HG02588 (cell line): ENCODE measurements around the gene ASPRV1.

Experiments
- ATAC-seq: cut with Tn5 transposase; IDR thresholded peaks from one replicate; pipeline ENCODE4 v1.9.1; 2021; ENCODE audit warnings: mild to moderate bottlenecking, moderate library complexity; ENCODE audit not compliant: unreplicated experiment

The ASPRV1 gene

DNA sequence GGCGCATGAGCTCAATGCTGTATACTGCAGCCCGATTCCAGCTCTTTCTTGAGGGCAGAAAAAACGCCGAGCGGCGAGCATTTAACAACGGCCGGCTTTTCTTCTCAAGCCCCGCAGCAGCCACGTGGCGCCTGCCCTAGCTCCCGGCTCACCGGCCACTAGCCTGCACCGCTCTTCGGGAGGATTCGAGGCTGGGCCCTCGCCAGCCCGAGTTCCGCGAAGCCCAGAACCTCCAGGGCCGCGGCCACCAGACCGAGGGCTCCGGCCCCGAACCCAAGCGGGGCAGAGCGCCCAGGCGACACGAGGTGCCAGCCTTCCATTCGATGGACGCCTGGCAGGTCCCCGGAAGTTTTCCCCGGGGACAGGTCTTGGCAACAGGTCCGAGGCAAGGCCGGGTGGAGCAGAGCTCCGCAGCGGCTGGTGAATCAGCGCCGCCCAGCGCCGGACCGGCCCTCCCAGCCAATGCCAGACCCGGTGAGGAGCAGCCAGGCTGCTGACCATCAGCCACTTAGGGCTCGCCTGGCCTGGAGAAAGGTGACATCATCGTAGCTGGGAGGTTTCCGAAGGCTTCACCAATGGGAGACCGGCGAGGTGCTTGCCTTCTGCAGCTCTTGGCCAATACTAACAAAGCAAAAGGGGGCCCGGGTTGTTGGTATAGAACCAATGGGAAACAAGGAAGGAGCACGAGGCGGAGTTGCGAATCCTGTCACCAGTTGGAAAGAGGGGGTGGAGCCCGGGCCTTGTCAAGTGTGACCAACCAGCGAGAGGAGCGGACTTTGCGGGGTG, 47.1 kb downstream of the ASPRV1 start:
- ATAC-seq, result peak; percentile 87

DNA sequence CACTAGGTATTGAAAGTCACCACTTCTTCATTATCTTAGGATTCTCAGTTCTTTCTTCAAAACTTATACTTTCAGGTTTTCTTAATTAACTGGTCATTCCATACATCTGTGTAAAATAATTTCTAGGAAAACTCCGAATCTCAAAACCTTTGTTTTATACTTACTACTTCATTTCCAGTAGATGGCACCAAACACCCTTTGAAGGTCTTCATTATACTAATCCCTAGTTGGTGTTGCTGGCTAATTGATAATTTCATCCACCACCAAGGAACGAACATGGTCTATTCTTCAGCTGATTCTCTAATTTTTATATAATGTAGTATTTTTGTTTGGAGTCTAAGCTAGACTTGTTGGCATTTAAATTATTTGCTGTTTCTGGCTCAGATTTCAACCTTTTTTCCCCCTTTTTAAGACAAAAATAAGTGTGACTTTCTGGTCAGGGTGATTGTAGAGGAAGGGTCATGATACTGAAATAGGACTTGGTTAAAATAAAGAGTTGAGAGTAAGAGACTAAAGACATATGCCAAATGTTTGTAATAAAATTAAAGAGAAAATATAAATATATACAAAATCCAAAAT, 49.4 kb downstream of the ASPRV1 start:
- no peak for ATAC-seq
